Tibial nerve (tissue), 4 donors: ENCODE results near the gene CALML5.

ENCODE experiments used
- CTCF ChIP-seq, 5 experiments: fragments of 200-600 bp in 3 of 5; fragments of 450-650 bp in 2 of 5; sonication (generic) in 3 of 5; IDR thresholded peaks; one replicate each; pipeline ENCODE4 v1.5.1; 2016 to 2019; ENCODE audit warnings: antibody characterized with exemption in 5 of 5, mild to moderate bottlenecking in 3 of 5, moderate library complexity in 2 of 5
- EP300 ChIP-seq, 2 donors: sonication (generic); formaldehyde crosslinking; IDR thresholded peaks; one replicate each; pipeline ENCODE4 v1.6.1; 2017; ENCODE audit warnings: antibody characterized with exemption in 2 of 2, mild to moderate bottlenecking in 1 of 2
- POLR2A ChIP-seq, 2 donors: fragments of 450-650 bp; IDR thresholded peaks; one replicate each; pipeline ENCODE4 v1.6.1; 2017; ENCODE audit warnings: antibody characterized with exemption in 2 of 2, mild to moderate bottlenecking in 2 of 2, moderate library complexity in 2 of 2

GRCh38 chr10:5481121-5481520, 18.2 kb downstream of the CALML5 start:
- no peak for TF ChIP-seq CTCF (IDR thresholded peaks at IDR 0.05)
- TF ChIP-seq EP300 (IDR thresholded peaks at IDR 0.05): no peak
- TF ChIP-seq POLR2A (IDR thresholded peaks at IDR 0.05): no peak
